Measurements from ENCODE around the gene CCDC106. TPM values are rescaled to one million over a fixed set of nuclear protein-coding genes. Genes with fewer than 3 reads are reported as not detected.

The CCDC106 gene
- total RNA-seq, 3 donors from 2014 or later (not counting 1 experiment from before 2014, with no cell fraction given): 2.0 to 3.2 (median 3.2) TPM

DNA sequence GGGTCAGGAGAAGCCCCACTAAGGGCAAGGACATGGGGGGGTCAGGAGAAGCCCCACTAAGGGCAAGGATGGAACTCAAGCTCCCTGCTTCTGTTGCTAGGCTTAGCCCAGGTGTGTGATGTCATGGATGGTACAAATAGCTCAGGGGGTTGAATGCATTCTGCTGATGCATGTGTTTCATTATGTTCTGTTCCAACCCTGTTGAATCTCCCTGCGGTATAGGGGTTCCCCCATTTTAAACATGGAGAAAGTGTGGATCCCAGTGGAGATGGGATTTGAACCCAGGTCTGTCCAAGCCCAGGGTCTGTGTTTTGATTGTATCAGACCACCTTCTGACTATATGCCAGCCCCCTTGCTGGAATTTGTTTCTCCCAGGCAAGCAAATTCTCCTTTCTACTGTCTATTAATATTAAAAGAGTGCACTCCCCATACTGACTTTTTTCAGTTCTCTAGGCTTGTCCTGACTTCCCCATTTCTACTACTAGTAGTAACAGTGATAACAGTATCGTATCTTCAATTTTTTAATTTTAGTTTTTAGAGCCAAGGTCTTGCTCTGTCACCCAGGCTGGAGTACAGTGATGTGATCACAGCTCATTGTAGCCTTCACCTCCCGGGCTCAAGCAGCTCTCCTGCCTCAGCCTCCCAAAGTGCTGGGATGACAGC lies 35.9 kb upstream of the CCDC106 start:
- ATAC-seq: peak in 1 of 3 donors; percentile 10
- Mint-ChIP-seq H3K4me3 (no peak overlapping the region), H3K9me3 (no peaks in the 10 kb centered on the region), H3K36me3 (no peaks in the 10 kb centered on the region), H3K27ac (peak overlapping the region; percentile 53 to 67), H3K27me3 (ENCODE audit: low read depth in 2 of 2) (no peaks in the 10 kb centered on the region), H3K4me1 (peaks cover 24 to 51% of the 10 kb centered on the region in 2 donors)
- Histone ChIP-seq H3K27me3 (ENCODE audit: control insufficient read depth, insufficient read depth, low read length) (no peaks in the 10 kb centered on the region), H3K27ac (ENCODE audit: low read length) (no peak overlapping the region), H3K4me1 (ENCODE audit: control insufficient read depth, insufficient read depth, low read length) (peaks cover 8% of the 10 kb centered on the region), H3K4me3 (ENCODE audit: low read length) (no peak overlapping the region), H3K9me3 (ENCODE audit: control insufficient read depth, insufficient read depth, low read length) (no peaks in the 10 kb centered on the region), H3K36me3 (ENCODE audit: control insufficient read depth, insufficient read depth, low read length) (peaks cover 7% of the 10 kb centered on the region)
- DNase-seq: no peak
- 80% methylated on average over 3 of the region's 3 CpGs for WGBS (ENCODE audit: insufficient coverage)
- TF ChIP-seq CTCF (IDR thresholded peaks at IDR 0.05): no peak
- intact Hi-C loops (cut with micrococcal nuclease): no loop called here

GRCh38 chr19:55613396-55613795 lies 34.6 kb upstream of the CCDC106 start:
- intact Hi-C loops (cut with micrococcal nuclease): no loop called here
- no peak for TF ChIP-seq CTCF (IDR thresholded peaks at IDR 0.05)
- DNase-seq (no peak), ATAC-seq (no peak)
- Mint-ChIP-seq H3K27ac (no peak overlapping the region), H3K36me3 (no peaks in the 10 kb centered on the region), H3K27me3 (ENCODE audit: low read depth in 2 of 2) (no peaks in the 10 kb centered on the region), H3K4me3 (no peak overlapping the region), H3K9me3 (no peaks in the 10 kb centered on the region), H3K4me1 (peaks cover 14 to 39% of the 10 kb centered on the region in 2 donors)
- Histone ChIP-seq H3K9me3 (ENCODE audit: control insufficient read depth, insufficient read depth, low read length) (no peaks in the 10 kb centered on the region), H3K27ac (ENCODE audit: low read length) (no peak overlapping the region), H3K27me3 (ENCODE audit: control insufficient read depth, insufficient read depth, low read length) (no peaks in the 10 kb centered on the region), H3K4me1 (ENCODE audit: control insufficient read depth, insufficient read depth, low read length) (peaks cover 9% of the 10 kb centered on the region), H3K4me3 (ENCODE audit: low read length) (no peak overlapping the region), H3K36me3 (ENCODE audit: control insufficient read depth, insufficient read depth, low read length) (peaks cover 13% of the 10 kb centered on the region)
- 96% methylated on average over 27 of the region's 27 CpGs for WGBS (ENCODE audit: insufficient coverage)

DNA sequence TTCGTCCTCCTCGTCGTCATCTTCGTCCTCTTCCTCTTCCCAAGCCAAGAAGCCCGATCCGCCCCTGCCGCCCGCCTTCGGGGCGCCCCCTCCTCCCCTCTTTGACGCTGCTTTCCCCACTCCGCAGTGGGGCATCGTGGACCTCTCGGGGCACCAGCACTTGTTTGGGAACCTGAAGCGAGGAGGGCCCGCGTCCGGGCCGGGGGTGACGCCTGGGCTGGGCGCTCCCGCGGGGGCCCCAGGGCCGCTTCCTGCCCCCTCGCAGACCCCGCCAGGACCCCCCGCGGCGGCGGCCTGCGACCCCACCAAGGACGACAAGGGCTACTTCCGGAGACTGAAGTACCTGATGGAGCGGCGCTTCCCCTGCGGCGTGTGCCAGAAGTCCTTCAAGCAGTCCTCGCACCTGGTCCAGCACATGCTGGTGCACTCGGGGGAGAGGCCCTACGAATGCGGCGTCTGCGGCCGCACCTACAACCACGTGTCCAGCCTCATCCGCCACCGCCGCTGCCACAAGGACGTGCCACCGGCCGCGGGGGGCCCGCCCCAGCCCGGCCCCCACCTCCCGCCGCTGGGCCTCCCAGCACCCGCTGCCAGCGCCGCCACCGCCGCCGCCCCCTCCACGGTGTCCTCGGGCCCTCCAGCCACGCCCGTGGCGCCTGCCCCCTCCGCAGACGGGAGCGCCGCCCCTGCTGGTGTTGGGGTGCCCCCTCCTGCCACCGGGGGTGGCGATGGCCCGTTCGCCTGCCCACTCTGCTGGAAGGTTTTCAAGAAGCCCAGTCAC lies 33.9 kb upstream of the CCDC106 start:
- no peak for ATAC-seq
- Mint-ChIP-seq H3K9me3 (no peaks in the 10 kb centered on the region), H3K36me3 (no peaks in the 10 kb centered on the region), H3K4me1 (peaks cover 14 to 39% of the 10 kb centered on the region in 2 donors), H3K4me3 (no peak overlapping the region), H3K27ac (no peak overlapping the region), H3K27me3 (ENCODE audit: low read depth in 2 of 2) (no peaks in the 10 kb centered on the region)
- 96% methylated on average over 74 of the region's 75 CpGs for WGBS (ENCODE audit: insufficient coverage)
- peaks cover 11% of the 10 kb centered on the region for H3K4me1 ChIP-seq (ENCODE audit: control insufficient read depth, insufficient read depth, low read length)
- TF ChIP-seq CTCF (IDR thresholded peaks at IDR 0.05): no peak
- intact Hi-C loops (cut with micrococcal nuclease): no loop called here
- no peak overlapping the region for H3K4me3 ChIP-seq (ENCODE audit: low read length)
- H3K27ac ChIP-seq (ENCODE audit: low read length): no peak overlapping the region
- H3K36me3 ChIP-seq (ENCODE audit: control insufficient read depth, insufficient read depth, low read length): peaks cover 13% of the 10 kb centered on the region
- DNase-seq: no peak
- no peaks in the 10 kb centered on the region for H3K9me3 ChIP-seq (ENCODE audit: control insufficient read depth, insufficient read depth, low read length)
- no peaks in the 10 kb centered on the region for H3K27me3 ChIP-seq (ENCODE audit: control insufficient read depth, insufficient read depth, low read length)
